GM18520 (cell line): Measurements from ENCODE around the gene ADNP.

Experiments used
- ATAC-seq: cut with Tn5 transposase; IDR thresholded peaks from one replicate; pipeline ENCODE4 v1.9.1; 2021; ENCODE audit not compliant: unreplicated experiment

The ADNP gene

GRCh38 chr20:50852085-50852484 is 79.2 kb downstream of the ADNP start:
- no peak for ATAC-seq

- no peak for ATAC-seq
Observed at GRCh38 chr20:50850721-50851286, 80.4 kb downstream of the ADNP start.

GRCh38 chr20:50848846-50849673 is 82.2 kb downstream of the ADNP start:
- no peak for ATAC-seq

- ATAC-seq, result no peak
Observed at GRCh38 chr20:50848341-50848808, 82.9 kb downstream of the ADNP start.

GRCh38 chr20:50845566-50846215 is 85.5 kb downstream of the ADNP start:
- no peak for ATAC-seq

- peak; percentile 90 for ATAC-seq
Observed at GRCh38 chr20:50844430-50845100, 86.7 kb downstream of the ADNP start.

GRCh38 chr20:50843331-50844276 is 87.6 kb downstream of the ADNP start:
- no peak for ATAC-seq

GRCh38 chr20:50842821-50843220 is 88.4 kb downstream of the ADNP start:
- ATAC-seq, result no peak
